NCI-H2196 (cell line): Measurements from ENCODE around the gene MYOCOS.
"Not testable (repeated sequence)": the region's sequence is repeated elsewhere in the genome, so short reads cannot be mapped to it uniquely, and the experiment has no call there.

Source experiments
- DNase-seq: peaks from one replicate; lab custom pipeline; 2025; ENCODE audit not compliant: unreplicated experiment; lab: John Stamatoyannopoulos, UW

MYOCOS gene

DNA sequence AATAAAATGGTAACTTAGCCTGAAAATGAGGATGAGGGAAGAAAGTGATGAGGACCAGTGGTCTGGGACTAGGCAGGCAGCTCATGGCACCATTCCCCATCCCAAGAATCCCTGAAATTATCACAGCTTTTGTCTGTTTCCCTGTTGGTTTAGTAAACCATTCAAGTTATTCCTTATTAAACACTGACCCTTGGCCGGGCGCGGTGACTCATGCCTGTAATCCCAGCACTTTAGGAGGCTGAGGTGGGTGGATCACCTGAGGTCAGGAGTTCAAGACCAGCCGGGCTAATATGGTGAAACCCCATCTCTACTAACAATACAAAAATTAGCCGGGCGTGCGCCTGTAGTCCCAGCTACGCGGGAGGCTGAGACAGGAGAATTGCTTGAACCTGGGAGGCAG, 34.2 kb downstream of the MYOCOS start:
- not testable (repeated sequence) for DNase-seq

- no peak for DNase-seq
These were observed 39.1 kb downstream of the MYOCOS start for GRCh38 chr1:171661076-171661650.

DNA sequence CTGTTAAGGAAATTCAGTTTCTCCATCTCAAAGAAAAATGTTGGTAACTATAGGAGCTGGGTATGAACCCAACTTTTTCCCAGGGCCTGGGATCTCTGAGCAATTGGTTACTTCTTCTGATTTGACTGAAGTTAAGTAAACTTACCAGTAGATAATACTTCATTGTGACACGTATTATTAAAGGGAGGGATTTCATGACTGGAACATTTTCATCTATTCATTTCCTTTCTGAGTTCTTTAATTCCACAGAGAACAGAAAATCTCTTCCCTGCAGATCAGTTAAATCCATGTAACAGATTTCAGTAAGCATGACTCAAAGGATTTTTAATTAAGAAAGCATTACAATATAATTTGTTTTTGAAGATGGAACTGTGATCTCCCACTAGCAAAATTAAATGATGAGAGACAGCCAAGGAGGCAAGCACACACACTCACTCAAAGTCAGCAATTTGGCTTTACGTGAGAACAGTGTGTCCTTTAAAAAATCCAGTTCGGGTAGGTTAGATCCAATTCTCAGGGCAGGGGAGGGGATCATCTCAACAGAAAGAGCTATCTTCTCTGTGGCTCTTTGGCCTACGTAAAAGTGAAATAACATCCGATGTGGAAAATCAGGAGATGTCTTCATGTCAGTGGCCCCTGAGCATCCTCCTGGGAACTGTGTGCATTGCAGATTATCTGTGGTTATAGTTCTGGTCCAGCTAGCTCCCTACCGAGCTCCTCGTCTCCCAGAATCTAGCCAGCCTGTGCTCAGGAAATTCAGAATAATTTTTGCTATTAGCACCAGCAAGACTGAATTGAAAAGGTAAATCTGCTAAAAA, 41.2 kb downstream of the MYOCOS start:
- DNase-seq: no peak

- no peak for DNase-seq
These were observed 42.0 kb downstream of the MYOCOS start for GRCh38 chr1:171663854-171664575.

DNA sequence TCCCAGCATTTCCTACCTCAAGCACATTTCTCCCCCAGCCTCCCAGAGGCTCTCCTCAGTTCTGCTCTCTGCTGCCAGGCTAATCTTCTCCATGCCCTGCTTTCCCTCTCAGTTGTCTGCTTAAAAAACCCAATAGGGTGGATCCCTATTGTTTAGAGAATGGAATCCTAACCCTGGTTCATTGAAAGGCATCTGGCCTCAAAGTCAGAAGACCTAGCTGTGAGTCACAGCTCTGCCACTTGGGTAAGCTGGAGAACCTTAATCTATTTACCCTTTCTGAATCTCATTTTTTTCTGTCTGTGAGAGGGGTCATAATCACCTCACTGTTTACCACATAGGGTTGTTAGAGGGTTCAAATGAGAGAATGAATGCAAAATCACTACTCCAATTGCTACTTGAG, 42.9 kb downstream of the MYOCOS start:
- DNase-seq: no peak

DNA sequence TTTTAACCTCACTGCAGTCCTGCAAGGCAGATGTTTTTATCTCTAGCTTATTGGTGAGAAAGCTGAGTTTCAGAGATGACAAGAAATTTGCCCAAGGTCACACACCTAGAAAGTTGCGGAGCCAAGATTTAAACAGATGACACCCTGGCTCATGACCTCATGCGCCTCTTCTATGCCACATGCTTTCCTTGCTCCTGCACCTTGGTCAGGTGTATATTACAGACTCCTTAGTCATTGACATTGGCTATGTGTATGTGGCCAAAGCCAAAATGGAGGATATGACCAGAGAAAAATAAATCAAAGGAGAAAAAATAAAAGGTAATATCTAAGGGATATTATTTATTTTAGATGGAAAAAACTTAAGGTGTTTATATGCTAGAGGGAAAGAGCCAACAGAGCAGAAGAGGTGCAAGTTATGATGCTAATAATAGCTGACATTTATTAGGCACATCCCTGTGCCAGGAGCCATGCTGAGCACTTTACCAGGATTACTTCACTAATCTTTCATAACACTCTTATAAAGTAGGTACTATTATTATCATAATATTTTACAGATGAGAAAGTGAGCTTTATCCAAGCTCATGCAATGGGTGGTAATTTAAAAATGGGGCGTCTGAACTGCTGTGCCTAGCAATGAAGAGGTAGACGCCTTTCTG, 44.2 kb downstream of the MYOCOS start:
- DNase-seq: no peak

DNA sequence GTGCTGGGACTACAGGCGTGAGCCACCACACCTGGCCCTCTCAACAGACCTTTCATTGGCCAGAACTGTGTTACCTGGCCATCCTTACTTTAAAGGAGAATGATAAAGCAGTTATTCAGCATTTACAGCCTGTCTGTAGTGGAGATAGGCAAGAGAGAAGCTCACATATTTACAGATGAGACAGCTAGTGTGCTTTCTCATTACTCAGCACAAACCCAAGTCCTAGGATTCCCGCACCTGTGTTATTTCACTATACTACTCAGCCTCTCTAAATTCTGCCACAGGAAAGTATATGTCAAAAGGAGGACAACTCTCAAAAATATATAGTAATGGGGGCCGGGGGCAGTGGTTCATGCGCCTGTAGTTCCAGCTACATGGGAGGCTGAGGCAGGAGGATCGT, 46.3 kb downstream of the MYOCOS start:
- no peak for DNase-seq

DNA sequence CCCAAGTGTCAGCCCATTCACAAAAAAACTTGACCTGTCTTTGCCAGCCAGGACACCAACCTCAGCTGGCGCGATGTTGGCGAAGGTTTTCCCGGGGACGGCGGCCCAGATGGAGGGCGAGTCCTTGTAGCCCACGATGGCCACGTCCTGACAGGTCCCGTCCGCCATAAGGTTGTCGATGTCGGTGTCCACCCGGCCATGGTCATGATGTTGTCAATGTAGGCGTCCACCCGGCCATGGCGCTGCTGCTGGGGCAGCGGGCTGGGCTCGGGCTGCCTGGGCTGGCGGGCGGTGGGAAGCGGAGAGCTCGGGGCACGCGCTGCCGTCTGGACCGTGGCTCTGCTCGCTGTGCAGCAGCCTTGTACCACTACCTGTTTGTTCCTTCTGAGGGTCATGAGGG, 48.7 kb downstream of the MYOCOS start:
- no peak for DNase-seq

GRCh38 chr1:171674431-171675405, 52.7 kb downstream of the MYOCOS start:
- no peak for DNase-seq
